T-helper 2 cell treated with Interferon-gamma antibody and Interleukin-4, amounts not matched to agents 100 ng/mL and 5 ng/mL, for 36 hours (primary cell): ENCODE measurements around the gene VWA3A. TPM values are rescaled to one million over a fixed set of nuclear protein-coding genes. Genes with fewer than 3 reads are reported as not detected.

Experiments used
- intact Hi-C: fragments of 100-400 bp; cut with micrococcal nuclease; formaldehyde crosslinking; loops from one replicate; pipeline ENCODE4 v1.15.1; 2023
- total RNA-seq: library from RNA; stranded (reverse); gene quantifications from 2 replicates; pipeline ENCODE4 v1.2.3, GENCODE V29; 2022

The VWA3A gene
- total RNA-seq, 1 donor from 2014 or later: not detected

DNA sequence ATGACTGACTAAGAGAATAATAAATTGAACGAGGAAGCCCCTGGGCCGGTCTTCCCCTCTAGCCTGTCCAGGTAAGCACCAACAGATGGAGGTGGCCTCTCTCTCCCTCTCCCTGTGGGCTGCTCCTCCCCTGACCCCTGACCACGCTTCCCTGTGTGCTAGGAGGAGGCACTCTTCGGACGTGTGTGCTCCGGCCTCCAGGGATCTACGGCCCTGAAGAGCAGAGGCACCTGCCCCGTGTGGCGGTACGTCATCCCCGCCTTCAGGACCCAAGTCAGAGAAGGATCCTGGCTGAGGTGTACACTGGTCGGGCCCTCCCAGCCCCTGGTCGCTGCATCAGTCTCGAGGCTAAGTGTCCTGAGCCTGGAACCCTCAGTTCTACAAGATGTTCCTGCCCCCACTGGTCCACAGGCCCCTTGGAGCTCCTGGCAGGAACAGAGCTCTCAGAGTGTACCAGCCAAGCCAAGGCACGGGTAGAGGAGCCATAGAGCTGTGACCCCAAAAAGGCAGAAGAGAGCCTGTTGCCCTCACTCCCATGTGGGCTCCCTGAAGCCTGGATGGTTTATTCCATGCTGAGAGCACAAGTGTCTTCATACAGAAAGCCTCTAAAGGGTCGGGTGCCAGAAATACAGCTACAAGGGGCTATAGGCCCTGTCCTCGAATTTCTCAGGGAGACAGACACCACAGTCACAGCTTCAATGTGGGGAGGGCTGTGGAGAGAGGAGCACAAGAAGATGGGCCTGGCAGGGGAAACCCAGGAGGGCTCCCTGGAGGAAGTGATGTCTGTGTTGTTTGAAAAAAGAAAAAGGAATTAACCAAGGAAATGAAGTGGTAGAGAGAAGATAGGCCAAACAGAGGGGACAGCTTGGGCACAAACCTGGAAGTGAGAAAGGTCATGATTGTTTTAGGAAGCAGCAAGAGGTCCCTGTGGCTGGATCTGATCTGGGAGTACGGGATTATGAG, 85.9 kb downstream of the VWA3A start:
- intact Hi-C loops: no loop called here

DNA sequence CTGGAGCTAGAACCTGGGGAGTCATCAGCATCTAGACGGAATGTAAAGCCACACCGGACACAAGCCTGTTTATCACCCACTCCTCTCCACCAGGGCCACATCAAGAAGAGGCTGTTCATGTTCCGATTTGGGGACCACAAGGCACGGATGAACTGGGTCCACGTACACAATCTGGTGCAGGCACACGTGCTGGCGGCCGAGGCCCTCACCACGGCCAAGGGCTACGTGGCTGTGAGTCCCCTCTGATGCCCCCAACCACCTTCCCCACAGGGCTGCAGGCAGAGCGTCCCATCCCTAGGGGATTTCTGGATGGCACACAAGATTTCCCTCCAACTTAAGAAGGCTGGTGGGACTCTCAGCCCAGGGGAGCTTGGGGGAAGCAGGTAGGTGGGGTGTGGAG, 89.1 kb downstream of the VWA3A start:
- intact Hi-C loops: no loop called here

DNA sequence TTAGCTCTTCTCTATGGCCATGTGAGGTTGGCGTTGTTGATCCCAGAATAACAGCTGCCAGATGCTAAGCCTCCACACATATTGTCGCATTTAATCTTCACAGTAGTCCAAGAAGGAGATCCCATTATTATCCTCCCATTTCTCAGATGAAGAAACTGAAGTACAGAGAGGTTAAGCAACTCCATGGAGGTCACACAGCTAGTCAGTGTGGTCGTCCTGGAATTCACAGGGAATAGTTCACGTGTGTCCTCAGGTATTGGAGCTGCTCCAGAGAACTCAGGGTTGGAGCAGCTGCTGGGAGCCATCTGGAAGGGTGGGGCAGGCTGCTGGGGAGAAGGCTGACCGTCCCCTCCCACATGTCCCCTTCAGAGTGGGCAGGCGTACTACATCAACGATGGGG, 89.5 kb downstream of the VWA3A start:
- intact Hi-C loops: no loop called here

DNA sequence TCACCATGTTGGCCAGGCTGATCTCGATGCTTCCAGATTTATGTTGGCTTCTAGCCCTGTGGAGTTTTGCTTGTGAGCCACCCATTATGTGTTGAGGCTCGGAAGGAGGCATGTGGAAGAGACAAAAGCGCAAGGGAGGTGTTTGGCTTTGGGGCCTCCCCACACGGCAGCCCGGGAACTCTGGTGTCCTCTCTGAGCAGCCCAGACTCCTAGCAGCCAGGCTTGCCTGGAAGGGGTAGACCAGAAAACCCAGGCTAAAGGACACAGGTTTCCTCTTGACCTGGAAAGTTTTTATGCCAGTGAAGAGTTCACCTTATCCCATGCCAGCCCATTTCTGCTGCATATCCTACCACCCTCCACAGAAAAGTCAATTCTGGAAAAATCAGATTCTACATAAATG, 91.0 kb downstream of the VWA3A start:
- intact Hi-C loops: no loop called here

DNA sequence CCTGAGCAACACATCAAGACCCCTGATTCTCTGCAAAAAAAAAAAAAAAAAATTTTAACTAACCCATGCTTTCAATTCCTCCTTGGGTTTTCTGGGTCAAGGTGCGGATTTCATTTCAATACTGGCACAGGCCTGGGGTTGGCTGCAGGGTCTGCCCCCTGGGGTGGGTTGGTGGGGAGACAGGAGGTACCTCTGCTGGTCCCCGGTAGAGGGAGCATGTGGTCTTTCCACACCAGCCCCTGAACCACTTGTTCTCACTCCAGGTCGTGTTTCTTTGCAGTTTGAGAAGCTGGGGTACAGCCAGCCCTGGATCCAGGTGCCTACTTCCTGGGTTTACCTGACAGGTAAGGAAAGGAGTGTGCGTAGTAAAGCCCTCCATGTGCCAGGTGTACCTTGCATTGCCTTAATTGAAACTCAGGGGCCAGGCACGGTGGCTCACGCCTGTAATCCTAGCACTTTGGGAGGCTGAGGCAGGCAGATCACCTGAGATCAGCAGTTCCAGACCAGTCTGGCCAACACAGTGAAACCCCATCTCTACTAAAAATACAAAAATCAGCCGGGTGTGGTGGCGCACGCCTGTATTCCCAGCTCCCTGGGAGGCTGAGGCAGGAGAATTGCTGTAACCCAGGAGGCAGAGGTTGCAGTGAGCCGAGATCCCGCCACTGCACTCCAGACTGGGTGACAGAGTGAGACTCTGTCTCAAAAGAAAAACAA, 91.7 kb downstream of the VWA3A start:
- intact Hi-C loops: no loop called here

DNA sequence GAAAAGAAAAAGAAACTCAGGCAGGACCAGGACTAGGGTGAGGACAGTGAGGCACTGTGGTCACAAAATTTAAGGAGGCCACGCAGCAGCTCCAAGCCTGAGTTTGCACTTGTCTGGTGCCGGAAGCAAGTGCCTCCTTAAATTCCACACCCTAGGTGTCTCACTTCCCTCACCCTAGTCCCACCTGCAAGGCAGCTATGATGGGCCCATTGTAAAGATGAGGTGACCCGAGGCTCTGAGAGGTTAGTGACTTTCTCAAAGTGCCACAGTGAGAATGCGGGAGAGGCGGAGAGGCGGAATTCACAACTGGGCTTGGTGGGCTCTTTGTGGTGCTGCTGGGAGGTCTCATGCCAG, 92.3 kb downstream of the VWA3A start:
- intact Hi-C loops: no loop called here

DNA sequence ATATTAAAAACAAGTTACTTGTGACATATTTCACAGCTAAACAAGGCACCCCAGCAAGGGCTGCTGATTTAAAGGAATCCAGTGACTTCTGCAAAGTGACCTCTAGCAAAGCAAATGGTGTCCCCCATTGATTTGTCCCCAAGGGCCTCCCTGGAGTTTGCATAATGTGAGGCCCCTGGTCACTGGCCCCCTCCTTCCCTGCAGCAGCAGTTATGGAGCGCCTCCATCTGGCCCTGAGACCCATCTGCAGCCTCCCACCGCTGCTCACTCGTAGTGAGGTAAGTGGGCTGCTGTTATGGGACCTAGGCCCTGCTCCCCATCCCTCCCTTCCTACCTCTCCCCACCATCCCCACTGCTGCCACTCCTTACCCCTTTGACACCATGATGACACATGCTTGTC, 94.2 kb downstream of the VWA3A start:
- intact Hi-C loops: no loop called here

DNA sequence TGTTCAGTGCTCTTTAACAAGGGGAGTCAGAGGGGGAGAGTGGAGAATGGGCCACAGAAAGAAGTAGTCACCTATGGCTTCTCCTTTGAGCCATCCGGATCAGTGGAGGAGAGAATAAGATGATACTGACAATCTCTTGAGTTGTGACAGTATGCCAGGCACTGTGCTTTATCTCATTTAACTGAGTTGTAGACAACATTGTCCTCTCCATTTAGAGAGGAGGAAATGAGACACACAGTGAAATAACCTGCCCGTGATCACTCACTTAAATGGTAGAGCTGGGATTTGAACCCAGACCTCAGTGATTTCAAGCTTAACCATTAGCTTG, 95.9 kb downstream of the VWA3A start:
- intact Hi-C loops: loop anchor here (1.0 kb wide), 2 partner anchors 111 to 187 kb away; partner anchors contain the start of gene PDZD9

DNA sequence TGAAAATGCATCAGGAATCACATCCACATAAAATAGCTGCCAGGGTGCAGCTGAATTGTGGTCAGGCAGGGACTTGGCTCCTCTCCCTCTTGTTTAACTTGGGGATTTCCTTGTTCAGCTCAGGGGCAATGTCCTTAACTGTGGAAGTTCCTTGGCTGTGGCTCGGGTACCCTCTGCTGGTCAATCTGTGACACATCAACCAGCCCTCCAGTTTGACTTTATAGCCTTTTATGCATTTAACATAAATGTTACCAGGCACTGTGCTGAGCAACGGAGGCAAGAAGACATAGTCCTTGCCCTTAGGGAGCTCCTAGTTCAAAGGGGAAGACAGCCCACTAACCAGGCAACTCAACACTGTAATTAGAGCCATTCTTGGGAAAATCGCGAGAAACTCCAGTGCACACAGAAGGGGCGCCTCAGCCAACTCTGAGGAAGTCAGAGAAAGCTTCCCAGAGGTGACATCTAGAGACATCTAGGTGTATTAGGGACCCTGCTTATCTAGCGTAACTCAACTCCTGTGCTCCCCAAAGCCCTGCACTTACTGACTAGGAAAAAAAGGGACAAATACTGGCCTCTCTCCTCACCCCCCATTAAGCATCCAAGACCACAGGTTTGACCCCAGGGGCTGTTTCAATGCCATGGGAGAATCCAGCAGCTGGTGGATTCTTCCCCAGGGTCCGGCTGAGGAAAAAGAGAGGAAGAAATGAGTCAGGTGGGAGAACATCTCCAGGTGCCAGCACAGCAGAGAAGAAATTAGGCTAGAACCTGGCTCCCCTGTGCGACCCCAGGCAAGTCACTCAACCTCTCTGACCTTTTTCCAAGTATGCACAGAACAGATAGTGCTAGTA, 96.5 kb downstream of the VWA3A start:
- intact Hi-C loops: loop anchor here (1.0 kb wide), 2 partner anchors 112 to 188 kb away; partner anchors contain the start of gene PDZD9

DNA sequence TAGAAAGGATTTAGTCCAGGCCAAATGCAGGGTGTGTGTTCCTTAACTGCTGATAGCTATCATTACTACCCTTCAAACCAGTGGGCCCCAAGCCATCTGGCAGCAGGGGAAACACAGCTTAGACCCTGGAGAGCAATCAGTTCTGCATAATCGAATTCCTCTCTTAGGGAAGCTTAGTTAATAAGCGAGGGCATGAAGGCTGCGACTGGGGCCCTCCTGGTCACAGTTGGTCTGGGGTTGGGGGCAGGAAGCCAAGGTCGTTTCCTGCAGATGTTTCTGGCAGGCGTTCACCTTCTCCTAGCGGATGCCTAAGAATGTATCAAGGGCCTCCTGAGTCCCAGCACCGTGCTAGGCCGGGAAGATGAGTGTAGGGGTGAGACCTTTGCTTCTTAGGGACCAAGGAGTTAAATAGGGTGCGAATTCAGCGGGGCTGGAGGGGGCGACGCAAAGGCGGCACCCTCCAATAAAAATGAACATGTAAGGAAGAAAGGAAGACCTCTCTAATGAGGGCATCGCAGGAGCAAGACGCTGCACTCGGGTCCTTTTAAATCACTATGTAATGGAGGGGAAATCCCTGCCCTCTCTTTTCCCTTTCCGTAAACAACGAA, 97.2 kb downstream of the VWA3A start:
- intact Hi-C loops: loop anchor here (1.0 to 5.0 kb wide), 7 partner anchors 17 to 669 kb away; partner anchors contain the start of genes CDR2, EEF2K, METTL9 and POLR3E

DNA sequence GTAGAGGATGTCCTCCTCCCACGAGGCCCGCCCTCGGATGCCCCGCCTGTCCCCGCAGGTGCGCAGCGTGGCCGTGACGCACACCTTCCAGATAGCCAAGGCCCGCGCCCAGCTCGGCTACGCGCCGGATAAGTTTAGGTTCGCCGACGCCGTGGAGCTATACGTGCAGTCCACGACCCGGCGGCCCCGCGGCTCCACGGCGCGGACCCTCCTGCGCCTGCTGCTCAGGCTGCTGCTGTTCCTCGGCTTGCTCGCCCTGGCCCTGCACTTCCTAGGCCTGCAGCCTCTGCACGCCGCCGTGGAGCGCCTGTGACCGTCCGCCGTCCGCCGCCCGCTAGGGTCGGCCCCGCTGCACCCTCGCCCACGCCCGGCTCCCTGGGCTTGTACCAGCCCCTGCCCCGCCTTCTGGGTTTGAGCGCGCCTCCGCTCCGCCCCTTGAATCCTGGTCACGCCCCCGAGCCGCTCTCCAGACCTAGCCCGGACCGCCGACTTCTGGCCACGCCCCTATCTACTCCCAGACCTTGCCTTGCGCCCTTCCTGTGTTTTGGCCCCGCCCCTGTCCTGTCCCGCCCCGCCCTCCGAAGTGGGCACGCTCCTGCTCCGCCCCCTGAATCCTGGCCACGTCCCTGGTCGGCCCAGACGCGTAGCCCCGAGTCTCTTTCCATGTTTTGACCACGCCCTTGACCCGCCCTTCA, 97.9 kb downstream of the VWA3A start:
- intact Hi-C loops: loop anchor here (1.0 to 5.0 kb wide), 7 partner anchors 16 to 669 kb away; partner anchors contain the start of genes CDR2, EEF2K, METTL9 and POLR3E

DNA sequence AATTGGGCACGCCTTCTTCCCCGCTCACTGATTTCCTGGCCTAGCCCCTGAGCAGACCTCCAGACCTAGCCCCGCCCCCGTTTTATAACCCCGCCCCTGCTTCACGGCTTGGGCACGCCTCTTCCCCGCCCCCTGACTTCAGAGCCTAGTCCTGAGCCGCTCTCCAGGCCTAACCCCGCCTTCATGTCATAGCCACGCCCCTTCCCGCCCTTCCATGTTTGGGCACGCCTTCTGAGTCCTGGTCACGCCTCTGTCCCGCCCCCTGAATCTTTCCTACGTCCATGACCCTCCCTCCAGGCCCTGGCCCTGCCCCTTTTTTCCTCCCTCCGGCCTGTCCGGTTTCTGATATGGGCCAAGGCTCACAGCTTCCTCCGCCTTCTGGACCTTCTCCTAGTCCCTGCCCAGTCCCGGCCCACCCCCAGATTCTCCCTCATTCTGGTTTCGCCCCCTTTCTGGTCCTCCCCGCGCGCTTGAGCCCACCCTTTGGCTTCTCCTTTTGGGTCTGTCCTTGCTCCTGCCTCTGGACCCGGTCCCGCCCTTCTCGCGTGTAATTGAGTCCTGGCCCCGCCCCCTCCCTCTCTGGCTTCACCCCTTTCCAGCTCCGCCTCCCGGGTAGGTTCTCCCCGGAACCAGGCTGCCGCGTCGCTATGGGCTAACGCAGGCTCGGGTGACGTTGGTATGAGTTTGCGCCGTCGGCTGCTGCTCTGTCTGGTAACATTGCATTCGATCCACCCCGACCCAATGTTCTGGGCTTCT, 98.6 kb downstream of the VWA3A start:
- intact Hi-C loops: loop anchor here (1.0 to 5.0 kb wide), 7 partner anchors 15 to 670 kb away; partner anchors contain the start of genes CDR2, EEF2K, METTL9 and POLR3E

DNA sequence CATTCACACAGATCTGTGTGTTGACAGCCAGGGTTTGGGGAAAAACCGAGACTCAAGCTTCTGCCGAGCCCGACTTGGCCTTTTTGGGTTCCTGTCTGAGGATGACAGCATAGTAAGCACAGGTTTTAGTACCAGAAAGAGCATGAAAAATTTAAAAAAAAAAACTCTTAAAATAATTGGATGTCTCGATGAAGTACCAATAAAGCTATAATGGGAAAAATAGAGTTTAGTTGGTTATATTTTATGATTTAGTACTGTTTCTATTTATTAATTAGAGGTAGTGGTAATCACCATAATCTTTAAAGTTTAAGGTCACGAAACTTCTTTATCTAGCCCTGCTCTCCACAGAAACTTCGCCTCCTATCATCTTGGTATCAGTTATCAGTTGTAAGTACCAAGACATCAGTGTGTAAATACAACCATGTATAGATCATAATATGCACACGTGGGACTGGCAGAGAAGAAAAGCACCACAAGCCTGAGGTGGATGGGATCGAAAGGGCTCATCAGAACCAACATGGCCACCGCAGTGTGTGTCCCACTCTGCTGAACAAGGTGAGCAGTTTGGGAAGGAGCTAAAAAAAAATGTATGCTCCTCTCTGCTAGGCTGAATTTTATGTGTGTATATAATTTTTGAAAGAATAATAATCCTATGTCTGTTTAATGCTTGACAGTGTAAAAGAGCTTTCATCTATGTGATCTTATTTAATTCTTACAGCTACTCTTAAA, 99.4 kb downstream of the VWA3A start:
- intact Hi-C loops: loop anchor here (2.0 to 5.0 kb wide), 2 partner anchors 544 to 671 kb away; no protein-coding TSS in a partner anchor

DNA sequence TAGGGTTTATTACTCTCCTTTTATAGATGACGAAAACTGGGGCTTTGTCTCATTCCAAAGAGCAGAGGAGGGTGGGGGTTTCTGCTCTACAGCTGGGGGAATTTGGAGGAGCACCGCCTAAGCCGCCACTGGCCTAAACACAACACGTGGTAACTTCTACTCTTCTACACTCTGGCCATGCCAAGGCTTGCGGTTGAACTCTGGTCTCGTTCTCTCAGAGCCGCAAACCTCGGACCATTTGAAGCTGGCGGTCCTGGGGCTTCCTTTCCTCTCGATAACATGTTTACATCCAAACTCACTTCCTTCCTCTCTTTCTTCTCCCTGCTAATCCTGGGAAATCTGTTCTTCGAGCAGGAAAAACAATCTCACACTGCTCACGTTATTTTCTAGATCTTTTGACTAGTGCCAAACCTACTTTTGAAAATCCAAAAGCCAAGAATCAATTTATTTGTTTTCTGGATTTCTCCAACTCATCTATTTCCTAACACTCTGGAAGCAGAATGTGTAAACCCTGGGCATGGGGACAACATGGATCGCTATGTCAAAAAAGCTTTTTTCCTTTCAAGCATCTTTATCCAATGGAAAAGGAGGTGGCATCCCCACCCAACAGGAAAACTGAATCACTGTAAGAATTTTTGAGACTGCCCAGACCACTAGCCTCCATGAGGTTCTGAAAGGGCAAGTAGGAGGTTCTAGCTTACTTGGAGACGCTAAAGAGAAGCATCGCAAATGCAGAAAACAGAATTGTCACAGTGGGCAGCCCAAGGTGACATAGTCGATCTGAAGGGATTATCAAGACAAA, 100.1 kb downstream of the VWA3A start:
- intact Hi-C loops: loop anchor here (5.0 kb wide), 1 partner anchor 545 kb away; no protein-coding TSS in a partner anchor

DNA sequence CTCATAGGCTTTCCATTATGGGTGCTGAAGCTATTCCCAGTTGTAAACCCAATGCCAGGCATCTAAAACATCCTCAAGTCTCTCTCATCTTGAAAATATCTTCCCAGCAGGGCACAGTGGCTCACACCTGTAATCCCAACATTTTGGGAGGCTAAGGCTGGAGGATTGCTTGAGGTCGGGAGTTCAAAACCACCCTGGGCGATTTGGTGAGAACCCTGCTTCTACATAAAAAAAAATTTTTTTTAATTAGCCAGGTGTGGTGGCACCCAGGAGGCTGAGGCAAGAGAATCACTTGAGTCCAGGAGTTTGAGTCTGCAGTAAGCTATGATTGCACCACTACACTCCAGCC, 100.7 kb downstream of the VWA3A start:
- intact Hi-C loops: loop anchor here (5.0 kb wide), 1 partner anchor 546 kb away; no protein-coding TSS in a partner anchor

DNA sequence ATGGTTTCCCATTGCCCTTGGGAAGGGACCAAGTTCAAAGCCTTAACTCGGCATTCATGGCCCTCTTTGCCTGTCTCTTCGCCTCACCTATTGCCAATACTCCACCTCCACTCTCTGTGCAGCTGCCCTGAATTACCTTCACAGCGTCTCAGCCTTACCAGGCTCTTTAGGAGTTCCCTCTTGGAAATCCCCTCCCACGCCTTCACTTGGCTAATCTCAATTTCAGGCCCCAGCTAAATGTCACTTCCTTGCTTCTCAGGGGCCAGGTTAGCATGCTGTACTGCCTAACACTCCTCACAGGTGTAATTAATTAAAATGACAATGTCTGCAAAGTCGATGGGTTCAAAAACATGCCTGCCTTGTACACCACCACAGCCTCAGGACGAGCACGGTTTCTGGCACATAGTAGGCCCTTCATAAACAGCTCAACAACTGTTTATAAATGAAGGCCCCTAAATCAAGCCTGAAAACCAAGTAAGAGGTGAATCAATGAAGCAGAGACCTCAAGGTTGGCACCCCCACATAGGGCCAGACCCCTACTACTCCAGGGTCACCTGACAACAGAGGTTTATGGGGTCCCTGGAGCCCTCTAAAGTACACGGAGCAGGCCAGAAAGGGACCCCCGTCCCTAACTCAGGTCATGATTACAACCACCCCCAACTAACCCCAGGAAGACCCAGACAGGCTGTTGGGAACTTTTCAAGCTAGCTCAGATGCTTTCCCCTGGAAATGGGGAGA, 102.5 kb downstream of the VWA3A start:
- intact Hi-C loops: loop anchor here (1.0 to 5.0 kb wide), 5 partner anchors 11 to 548 kb away; partner anchors contain the start of genes CDR2, EEF2K and POLR3E

DNA sequence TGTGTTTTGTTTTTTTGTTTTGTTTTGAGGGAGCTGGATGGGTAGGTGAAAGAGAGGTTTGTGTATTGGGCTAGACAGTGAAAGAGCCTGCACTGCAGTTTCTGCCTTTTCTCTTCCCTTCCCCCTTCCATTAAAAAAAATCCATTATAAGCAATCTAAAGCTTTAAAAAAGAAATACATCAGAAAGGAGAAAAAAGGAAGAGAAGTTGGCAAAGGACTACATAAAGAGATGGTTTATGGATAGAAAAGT, 103.0 kb downstream of the VWA3A start:
- intact Hi-C loops: loop anchor here (1.0 to 2.0 kb wide), 4 partner anchors 11 to 179 kb away; partner anchors contain the start of genes CDR2, EEF2K and POLR3E
